Fibroblast of skin of abdomen (primary cell): ENCODE measurements around the gene FHIT.
"Not testable (repeated sequence)": the region's sequence is repeated elsewhere in the genome, so short reads cannot be mapped to it uniquely, and the experiment has no call there.

Experiments
- DNase-seq: peaks from one replicate; pipeline ENCODE4 v3.0.0-alpha.2; 2013

FHIT gene

DNA sequence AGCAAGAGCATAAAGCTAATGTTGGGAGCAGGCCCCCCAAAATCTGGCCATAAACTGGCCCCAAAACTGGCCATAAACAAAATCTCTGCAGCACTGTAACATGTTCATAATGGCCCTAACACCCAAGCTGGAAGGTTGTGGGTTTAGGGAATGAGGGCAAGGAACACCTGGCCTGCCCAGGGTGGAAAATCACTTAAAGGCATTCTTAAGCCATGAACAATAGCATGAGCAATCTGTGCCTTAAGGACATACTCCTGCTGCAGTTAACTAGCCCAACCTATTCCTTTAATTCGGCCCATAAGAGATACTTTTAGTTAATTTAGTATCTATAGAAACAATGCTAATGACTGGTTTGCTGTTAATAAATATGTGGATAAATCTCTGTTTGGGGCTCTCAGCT, 264.1 kb downstream of the FHIT start:
- not testable (repeated sequence) for DNase-seq

DNA sequence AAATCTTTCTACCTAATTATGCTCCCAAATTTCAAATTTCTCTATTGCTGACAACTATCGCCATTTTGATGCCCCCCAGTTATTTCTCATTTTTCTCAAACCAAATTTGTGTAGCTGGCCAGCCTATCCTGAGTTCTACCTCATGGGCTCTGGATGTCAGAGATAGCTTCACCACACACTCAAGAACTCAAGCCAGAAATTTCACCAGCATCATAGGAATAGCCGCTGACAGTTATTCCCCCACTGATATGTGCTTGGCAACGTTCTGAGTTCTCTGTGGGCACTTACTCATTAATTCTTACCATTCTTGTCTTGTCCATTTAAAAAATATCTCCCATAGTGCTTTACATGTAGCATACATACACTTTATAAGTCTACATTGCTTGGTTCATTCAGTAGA, 264.7 kb downstream of the FHIT start:
- no peak for DNase-seq

DNA sequence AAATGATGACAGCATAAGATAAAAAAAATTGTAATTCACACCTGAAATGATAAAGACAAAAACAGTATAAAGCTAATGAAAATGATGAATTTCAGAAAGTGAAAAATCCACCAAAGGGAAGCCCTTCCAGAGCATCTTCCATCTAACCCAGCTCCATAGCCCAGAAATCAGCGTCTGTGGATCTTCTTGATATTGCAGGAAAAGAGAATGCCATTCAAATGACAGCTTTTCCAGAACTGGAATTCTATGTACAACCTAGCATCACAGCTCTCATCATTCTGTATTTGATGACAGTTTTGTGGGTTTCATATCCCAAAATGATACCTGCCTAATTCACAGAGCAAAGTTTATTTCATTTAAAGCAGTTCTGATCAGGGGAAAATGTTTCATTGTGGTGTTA, 267.3 kb downstream of the FHIT start:
- DNase-seq: no peak

DNA sequence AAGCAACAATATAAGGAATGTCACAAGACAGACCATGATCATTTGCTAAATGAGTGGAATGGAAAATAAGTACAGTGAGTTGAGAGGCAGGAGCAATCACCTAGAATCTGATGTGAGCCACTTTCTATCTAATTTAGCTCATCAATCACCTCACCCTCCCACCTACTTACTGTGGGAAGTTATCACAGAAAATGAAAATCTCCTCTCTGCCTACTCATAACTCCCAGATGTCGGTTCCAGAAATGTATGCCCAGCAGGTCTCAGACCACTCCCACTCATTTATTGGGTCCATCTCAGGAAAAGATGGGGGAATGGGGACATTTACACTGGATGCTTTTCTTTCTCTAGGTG, 270.9 kb downstream of the FHIT start:
- DNase-seq: no peak

DNA sequence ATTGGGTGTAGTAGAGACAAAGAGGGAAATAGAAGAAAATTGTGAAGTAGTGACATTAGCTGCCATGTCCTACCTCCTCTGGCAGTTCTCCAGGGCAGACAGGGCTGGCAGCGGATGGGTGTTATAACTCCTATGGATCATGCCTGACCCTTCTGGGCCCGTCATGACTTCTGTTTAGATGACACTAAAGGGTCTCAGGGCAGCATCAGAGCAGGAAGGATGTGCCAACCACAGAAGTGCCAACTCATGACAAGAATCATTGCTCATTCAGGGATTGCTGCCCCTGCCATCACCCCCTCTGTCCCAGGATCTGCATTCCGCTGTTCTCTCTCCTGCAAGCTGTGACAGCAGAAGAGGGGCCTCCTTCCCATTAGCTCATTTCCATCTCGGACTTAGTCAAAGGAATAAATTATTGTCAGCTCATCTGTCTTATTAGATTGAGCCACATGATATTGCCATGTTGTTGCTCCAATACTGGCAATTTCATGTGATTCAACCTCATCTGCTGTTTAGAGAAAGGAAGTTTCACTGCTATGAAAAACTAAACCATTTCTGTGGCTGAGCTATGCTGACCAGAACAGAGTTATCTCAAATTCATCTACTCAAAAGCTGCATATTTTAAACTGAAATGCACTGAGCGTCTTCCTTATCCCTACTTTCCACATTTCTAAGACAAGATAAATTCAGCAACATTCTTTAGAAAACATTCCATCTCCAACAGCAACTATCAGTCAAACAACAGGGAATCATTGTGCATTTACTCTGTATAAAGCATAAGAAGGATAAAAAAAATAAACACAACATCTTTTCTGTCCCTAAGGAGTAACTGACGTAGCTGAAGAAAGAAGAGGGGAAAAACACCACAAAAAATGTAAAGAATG, 271.6 kb downstream of the FHIT start:
- peak; percentile 64 for DNase-seq

DNA sequence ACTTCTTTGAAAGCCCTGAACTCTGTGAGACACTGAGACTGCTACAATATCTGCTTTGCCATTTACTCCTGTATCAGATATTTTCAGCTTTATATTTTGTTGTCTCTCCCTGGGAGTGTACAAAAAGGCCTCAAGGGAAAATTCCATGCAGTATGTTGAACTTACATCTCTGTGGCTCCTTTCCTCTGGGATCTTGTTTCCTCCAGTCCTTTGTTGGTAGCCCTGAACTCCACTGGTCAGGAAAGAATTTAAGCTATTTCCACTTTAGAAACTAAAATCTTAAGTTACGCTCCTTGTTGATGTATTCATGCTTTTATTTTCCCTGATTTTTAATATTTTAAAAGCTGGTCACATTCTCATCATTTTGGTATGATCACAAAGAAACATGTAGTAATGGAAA, 277.9 kb downstream of the FHIT start:
- no peak for DNase-seq

DNA sequence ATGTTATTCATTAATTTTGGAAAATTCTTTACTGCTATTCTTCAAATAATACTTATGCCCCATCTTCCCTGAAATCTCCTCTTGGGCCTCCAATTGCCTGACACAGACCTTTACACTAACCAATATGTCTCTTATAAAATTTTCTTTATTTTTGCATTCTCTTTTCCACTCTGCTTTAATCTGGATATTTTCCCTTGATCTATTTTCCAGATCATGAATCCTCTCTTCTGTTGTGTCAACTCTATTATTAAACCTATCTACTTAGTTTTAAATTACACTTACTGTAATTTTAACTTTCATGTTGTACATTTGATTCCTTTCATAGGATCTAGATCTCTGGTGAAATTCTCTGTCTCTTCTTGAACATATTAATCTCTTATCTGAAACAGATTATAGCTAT, 278.7 kb downstream of the FHIT start:
- no peak for DNase-seq

DNA sequence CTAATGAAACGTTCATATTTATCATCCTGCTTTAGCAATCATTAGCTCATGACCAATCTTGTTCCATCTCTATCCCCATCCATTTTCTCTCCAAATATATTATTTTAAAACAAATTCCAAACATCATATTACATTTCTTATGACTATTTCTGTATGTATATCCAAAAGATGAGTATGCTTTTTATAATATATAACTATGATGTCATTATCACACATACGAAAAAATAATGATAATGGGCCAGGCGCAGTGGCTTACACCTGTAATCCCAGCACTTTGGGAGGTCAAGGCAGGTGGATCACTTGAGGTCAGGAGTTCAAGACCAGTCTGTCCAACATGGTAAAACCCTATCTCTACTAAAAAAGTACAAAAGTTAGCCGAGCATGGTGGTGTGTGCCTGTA, 280.4 kb downstream of the FHIT start:
- DNase-seq: no peak

DNA sequence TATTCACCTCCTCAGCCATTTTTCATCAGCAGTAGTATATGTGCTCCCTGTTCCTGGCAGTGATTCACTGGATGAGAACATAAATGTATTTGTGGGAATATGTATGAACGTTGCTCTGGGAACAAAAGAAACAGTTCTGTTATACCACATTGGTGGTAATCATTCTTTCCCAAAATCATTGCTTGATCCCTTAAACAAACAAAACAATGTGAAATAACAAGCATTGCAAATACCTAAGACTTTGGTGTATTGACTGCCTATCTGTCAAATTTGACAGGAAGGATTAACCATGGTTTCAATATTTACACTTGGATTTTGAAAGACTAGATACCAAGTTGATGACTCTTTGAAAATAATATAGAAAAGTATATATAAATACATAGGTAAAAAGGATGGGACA, 284.1 kb downstream of the FHIT start:
- no peak for DNase-seq

DNA sequence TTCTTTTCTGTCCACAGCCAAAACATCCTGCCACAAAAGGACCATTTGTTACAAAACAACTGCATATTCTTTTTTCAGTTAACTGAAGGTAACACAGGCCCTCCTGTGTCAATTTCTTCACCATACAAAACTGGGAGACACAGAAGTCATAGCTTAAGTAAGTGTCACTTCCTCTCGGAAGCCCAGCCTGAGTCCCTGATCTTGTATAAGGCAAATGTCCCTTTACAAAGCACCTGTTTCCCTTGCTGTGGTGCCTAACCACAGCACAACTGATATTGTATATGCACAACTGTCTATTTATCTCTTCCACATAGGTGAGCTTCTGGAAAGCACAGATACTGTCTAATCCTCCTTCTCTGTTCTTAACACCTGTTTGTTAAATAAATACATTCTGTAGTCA, 293.7 kb downstream of the FHIT start:
- DNase-seq: no peak

DNA sequence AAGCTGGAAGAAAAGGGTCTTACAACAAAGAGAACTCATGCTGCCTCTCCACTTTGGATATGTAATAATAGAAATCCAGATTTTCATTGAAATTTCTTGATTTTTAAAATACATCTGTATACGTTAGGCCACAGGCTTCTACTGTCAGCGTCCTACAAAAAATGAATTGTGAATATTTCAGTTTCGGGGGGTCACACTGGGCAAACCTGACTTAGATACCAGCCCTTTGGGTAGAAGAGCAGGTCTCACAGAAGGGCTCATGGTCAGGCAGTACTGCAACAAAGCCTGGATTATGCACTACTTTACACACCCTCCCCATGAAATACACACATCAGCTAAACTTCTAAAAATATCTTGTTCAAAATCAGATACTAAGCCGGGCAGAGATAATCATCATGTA, 294.5 kb downstream of the FHIT start:
- no peak for DNase-seq

DNA sequence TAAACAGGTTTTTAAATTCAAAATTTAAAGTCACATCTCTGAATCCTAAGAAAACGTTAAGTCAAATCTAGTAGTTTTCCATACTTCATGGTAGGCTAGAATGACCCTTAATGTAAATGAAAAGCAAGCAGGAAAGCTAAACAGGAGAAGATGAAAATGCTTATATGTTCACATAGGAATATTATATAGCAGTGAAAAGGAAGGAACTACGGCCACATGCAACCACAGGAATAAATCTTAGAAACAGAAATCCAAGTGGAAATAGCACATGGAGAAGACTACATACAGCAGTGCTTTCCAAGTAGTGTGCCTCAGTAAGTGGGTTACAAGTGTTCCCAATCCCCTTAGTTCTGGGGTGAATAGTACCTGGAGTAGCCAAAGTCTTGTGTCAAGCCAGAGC, 296.2 kb downstream of the FHIT start:
- DNase-seq: no peak

DNA sequence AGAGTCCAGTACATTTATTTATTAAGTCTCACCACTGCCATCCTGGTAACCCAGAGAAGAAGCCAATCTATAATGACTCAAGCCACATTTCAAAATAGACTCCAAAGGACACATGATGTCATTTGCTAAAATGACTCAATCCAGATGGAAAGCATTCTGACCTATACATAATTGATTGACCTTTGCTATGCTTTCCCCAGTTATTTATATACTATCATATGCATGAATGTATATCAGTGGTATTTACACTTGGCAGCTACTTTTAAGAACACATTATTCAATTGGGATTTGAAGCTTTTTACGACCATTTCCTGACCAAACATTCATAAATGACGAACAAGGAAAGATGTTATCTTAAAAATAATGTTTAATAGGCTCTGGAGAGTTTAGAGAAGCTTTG, 297.2 kb downstream of the FHIT start:
- peak; percentile 86 for DNase-seq

DNA sequence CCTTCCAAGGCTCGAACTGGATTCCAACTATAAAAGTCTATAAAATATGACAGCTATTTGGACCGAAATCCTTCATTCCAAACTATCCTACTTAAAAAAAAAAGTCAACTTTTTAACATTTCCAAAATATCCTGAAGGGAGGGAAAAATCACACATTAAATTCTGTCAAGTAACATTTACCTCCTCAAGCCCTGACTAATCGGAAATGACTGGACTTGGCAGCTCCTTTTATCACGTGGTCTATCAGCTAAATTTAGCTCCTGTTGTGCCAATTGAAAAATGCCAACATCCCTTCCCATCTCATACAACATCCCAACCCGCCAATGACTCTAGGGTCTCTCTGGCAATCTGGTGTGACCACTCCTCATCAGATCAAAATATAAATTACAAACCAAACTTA, 297.9 kb downstream of the FHIT start:
- DNase-seq: peak; percentile 56

DNA sequence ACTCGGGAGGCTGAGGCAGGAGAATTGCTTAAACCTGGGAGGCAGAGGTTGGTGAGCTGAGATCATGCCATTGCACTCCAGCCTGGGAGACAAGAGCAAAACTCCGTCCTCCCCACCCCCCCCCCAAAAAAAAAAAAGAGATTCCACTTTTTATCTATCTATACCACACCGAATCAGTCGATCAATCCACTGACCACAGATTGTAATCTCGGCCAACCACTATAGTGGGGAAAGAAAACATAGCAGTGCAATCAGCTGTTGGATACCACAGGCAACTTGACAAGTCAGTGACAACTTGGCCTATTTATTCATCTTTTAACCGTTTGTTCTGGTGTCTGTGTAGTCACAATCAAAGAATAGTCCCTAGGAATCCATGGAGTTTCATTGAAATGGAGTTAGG, 299.2 kb downstream of the FHIT start:
- no peak for DNase-seq

DNA sequence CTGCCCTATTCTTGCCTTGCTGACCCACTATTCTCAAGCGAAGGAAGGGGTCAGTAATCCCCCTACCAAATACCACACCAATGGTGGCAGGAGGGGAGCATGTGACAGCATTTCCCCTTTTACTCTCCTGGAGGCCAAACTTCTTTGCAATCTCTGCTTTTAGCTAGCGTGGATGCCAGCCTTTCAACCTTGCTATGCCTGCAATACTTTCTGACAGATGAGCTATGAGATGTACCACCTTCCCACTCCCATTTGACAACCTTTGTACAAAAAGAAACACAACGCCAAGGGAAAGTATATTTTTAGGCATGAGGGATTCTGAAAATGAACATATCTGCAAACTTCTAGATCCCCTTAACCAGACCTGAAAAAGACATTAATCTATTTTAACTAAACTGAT, 302.1 kb downstream of the FHIT start:
- DNase-seq: no peak

DNA sequence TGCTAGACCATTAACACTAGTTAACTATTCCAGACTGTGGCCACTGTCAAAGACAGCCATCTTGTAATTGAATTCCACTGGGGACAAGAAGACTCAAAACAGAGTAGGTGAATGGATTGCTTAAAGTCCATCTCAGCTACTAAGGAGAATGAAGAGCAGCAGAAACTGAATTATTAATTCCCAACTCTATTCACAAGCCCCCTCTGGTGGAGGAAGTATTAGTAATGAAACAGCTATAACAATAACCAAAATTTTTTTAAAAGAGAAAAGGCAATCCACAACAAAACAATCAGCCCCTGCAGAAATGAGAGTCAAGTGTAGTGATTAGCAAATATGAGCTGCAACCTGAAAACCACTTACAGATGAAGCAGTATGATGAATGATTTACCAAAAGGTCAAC, 302.8 kb downstream of the FHIT start:
- peak; percentile 42 for DNase-seq

DNA sequence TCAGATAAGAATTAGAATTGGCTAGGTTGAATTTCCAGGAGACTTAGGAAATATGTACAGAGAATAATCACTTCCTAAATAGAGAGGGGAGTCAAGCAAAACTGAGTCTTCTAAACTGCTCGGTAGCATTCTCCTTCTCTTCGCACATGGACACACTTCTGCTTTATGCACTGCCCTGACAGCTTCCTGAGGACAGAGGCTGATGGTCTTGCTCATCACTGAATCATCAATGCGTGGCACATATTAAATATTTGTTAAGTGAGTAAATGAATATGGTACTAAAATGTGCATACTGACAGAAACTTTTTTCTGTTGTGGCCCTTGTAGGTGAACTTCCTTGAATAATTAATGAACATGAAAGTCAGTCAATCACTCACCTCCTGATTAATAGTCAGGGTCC, 315.5 kb downstream of the FHIT start:
- DNase-seq: peak; percentile 87

DNA sequence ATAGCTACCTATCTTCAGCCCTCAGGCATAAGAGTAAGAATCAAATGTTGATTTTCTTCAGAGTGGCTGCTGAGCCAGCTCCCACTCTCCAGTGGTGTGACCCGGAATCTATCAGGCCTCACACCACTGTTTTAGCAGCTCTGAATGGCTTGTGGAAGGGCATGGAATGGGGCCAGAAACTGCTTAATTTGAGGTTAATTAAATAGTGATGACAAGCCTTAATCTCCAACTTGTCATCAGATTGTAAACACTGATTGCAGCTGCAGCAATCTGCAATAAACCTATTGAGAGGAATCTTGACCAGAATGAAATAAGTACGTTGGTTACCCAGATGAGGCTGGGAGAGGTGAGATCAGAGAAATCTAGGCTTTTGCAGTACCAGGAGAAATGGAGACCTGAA, 317.4 kb downstream of the FHIT start:
- DNase-seq: peak; percentile 39

DNA sequence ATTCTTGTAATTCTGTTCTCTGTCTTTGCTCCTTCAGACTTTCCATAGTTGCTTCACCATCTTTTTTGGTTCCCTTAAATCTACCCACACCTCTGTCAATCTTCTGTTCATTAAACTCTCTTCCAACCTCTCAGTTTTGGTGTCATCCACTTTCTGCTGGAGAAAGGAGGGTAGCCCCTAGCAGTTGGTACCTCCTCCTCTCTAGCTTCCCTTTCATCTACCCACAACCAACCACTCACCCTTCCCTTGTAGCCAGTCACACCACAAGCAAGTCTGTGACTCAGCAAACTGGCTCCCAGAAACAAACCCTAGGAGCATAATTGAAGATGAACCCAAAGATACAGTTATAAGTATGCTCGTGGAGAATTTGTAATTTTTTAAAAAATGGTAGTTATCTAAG, 318.6 kb downstream of the FHIT start:
- DNase-seq: peak; percentile 16

DNA sequence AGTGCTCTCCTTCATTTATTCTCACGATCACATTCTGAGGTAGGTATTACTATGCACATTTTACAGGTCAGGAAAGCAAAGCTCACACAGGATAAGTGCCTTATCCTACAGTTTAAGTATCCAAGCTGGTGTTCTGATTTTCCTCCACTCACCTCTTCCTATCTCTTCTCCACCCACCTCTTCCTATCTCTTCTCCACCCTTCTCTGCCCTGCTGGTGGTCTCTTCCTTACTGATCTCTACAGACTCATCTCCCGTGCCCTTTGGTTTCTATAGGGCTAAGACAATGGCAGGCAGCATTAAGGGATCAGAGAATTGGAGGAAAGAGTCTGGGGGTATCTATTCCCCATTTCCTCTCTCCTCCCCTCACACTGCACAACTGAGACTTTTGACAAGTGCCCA, 319.1 kb downstream of the FHIT start:
- DNase-seq: no peak

DNA sequence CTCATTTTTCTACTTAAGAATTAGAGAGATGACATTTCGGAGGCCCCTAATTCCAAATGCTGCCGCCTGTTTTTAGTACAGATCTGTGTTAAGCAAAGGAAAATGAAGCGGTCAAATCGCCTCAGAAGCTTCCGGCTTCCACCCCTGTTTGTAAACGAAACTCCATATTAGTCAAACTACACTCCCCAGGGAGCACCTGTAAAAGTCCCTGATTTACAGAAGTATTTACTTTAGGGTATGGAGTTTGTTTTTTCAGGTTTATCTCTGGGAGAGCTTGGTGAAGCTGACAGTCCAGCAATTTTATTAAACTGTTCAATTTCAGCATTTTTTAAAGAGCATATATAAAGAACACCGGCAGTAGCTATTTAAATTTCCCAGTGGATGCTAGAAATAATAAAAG, 319.8 kb downstream of the FHIT start:
- no peak for DNase-seq

DNA sequence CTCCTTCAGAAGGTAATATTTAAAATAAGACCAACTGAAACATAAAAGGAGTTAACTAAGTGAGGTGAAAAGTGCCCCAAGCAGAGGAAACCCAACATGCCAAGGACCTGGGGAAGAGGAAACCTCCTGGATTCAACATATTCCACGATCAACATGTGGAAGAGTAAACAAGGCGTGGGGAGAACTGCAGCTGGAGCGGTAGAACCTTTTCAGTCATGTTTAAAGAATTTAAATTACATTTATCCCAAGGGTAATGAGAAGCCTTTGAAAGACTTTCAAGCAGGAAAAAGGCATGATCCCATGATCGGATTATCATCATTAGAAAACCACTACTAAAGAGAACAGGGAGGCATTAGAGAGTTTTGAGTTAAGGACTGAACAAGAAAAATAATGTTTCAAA, 330.7 kb downstream of the FHIT start:
- DNase-seq: no peak

DNA sequence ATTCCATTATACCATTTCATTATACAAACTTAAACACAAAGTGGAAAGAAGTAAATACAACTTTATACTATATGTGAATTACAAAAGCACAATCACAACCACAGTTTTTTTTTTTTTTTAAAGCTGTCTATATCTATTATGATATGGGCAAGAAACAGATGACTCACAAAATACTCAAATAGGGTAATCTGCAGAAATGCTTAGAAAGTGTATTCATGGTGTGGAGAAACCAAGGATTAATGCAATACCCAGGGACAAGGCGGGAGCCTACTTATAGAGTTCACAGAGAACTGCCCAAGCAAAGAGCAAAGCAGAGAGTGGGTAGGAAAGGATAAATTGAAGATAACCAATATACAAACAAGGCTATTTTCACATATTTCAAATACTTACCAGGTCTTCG, 332.0 kb downstream of the FHIT start:
- DNase-seq: peak; percentile 11

DNA sequence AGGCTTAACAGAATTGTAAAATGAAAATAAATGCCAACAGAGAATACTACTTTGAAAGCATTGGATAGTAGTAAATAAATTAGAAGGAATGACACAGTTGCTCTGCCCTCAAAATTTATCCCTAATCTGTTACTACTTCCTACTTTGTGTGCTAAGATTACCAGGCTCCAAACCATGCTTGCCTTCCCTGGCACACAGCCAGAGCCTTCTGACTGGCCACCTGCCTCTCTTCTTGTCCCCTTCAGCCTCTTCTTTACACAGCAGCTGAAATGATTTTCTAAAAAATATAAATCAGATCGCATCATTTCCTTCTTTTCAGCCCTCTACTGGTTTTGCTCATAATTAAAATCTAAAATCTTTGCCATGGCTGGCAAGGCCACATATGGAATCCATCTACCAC, 334.1 kb downstream of the FHIT start:
- DNase-seq: no peak
